ENCODE measurements around the gene SPIRE2. TPM values are rescaled to one million over a fixed set of nuclear protein-coding genes. Genes with fewer than 3 reads are reported as not detected.

SPIRE2 gene
- total and polyA plus RNA-seq, 9 of the 15 experiments (the other 6 are each of a cell fraction or from before 2014, with no cell fraction given), result 0.70 to 7.5 (median 4.6) TPM

GRCh38 chr16:89873109-89873971 lies 45.1 kb downstream of the SPIRE2 start, which contains the start of gene TCF25 (continued):
- no peak for TF ChIP-seq ZKSCAN3 (CRISPR knock-in tag; IDR thresholded peaks at IDR 0.05)
- no peak for TF ChIP-seq ZHX1 (conservative IDR thresholded peaks at IDR 0.05; ENCODE audit: low read length)
- no peak for TF ChIP-seq PHF21A (IDR thresholded peaks at IDR 0.05; ENCODE audit: borderline replicate concordance, low read depth)
- TF ChIP-seq CBX8 (IDR thresholded peaks at IDR 0.05; ENCODE audit: borderline replicate concordance, extremely low read depth, low read depth, low read length, poor library complexity, severe bottlenecking), result no peak
- TF ChIP-seq ZNF583 (CRISPR knock-in tag; IDR thresholded peaks at IDR 0.05), result peak; percentile 73; the same call in 1 of the 2 replicates
- TF ChIP-seq TFAP4 (CRISPR knock-in tag; IDR thresholded peaks at IDR 0.05; ENCODE audit: borderline replicate concordance), result peak; percentile 42
- TF ChIP-seq CBFA2T3 (IDR thresholded peaks at IDR 0.05), result no peak
- TF ChIP-seq BACH1 (tag; IDR thresholded peaks at IDR 0.05), result no peak
- no peak for TF ChIP-seq TGIF2 (CRISPR knock-in tag; IDR thresholded peaks at IDR 0.05)
- TF ChIP-seq SAP30 (IDR thresholded peaks at IDR 0.05; ENCODE audit: borderline replicate concordance, insufficient read depth, low read depth, low read length, poor library complexity, severe bottlenecking), result no peak
- TF ChIP-seq MEF2A (IDR thresholded peaks at IDR 0.05; ENCODE audit: control insufficient read depth, low read depth, low read length), result no peak
- no peak for TF ChIP-seq DDX20 (tag; IDR thresholded peaks at IDR 0.05; ENCODE audit: low read depth)
- TF ChIP-seq EP300 (IDR thresholded peaks at IDR 0.05; ENCODE audit: low read length), result no peak
- no peak for TF ChIP-seq KDM4B (IDR thresholded peaks at IDR 0.05; ENCODE audit: borderline replicate concordance in 2 of 2, low read depth in 1 of 2)
- TF ChIP-seq, protein P1, sequence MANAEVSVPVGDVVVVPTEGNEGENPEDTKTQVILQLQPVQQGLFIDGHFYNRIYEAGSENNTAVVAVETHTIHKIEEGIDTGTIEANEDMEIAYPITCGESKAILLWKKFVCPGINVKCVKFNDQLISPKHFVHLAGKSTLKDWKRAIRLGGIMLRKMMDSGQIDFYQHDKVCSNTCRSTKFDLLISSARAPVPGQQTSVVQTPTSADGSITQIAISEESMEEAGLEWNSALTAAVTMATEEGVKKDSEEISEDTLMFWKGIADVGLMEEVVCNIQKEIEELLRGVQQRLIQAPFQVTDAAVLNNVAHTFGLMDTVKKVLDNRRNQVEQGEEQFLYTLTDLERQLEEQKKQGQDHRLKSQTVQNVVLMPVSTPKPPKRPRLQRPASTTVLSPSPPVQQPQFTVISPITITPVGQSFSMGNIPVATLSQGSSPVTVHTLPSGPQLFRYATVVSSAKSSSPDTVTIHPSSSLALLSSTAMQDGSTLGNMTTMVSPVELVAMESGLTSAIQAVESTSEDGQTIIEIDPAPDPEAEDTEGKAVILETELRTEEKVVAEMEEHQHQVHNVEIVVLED (CRISPR knock-in tag; IDR thresholded peaks at IDR 0.05), result peak; percentile 20; the same call in 1 of the 2 replicates
- peak; percentile 46; the same call in 1 of the 2 replicates for TF ChIP-seq BCOR (IDR thresholded peaks at IDR 0.05)
- TF ChIP-seq ZNF717 (CRISPR knock-in tag; IDR thresholded peaks at IDR 0.05), result no peak
- no peak for TF ChIP-seq ZNF445 (CRISPR knock-in tag; IDR thresholded peaks at IDR 0.05; ENCODE audit: low read depth)
- no peak for TF ChIP-seq ZNF655 (CRISPR knock-in tag; IDR thresholded peaks at IDR 0.05)
- TF ChIP-seq TEAD4 (IDR thresholded peaks at IDR 0.05; ENCODE audit: low read length), result 0 out of 2 replicates have a peak, but pooled peaks have one; percentile 2
- no peak; the same call in 1 of the 2 replicates for TF ChIP-seq TEAD4 (CRISPR knock-in tag; IDR thresholded peaks at IDR 0.05; ENCODE audit: borderline replicate concordance)
- TF ChIP-seq PHB2 (IDR thresholded peaks at IDR 0.05; ENCODE audit: low read depth), result no peak

Measured in K562 (cell line).